ENCODE results near the gene BRD9.

- TF ChIP-seq CTCF (optimal IDR thresholded peaks at IDR 0.05 in 1 of 3, IDR thresholded peaks at IDR 0.05 in 1 of 3, conservative IDR thresholded peaks at IDR 0.05 in 1 of 3; ENCODE audit: extremely low read depth in 1 of 3, insufficient read depth in 2 of 3, low read length in 3 of 3) (no peak), EZH2 (IDR thresholded peaks at IDR 0.05; ENCODE audit: low read length) (no peak)
Observed at GRCh38 chr5:852018-852417, 40.6 kb downstream of the BRD9 start.
